AG10803 (cell line): Measurements from ENCODE around the gene ARHGEF40.

ENCODE experiments used
- DNase-seq: peaks from one replicate; pipeline ENCODE4 v3.0.0; 2010; ENCODE audit warnings: low read depth
- H3K4me3 ChIP-seq: 2 replicates; pipeline ENCODE4 v1.5.1; 2011; ENCODE audit warnings: mild to moderate bottlenecking, low read length, control low read depth
- CTCF ChIP-seq: conservative IDR thresholded peaks from 2 replicates; pipeline ENCODE4 v1.5.1; 2011; ENCODE audit warnings: mild to moderate bottlenecking, low read length, control low read depth, inconsistent platforms

The ARHGEF40 gene

DNA sequence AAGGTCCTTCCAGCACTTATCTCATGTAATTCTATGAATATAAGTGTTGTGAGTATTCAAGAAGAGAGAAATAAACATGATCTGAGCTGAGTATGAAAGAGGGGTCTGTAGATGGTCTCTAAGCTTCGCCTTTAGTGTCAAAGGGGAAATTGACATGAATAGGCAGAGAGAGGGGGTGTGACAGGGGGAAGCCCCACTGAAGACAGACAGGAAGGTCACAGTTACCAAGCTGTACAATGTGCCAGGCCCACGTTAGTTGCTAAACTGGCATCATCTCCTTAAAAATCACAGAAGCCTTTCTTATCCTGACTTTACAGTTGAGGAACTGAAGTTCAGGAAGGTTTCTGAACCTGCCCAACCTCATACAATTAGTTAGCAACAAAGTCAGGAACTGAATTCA lies 7.6 kb downstream of the ARHGEF40 start:
- H3K4me3 ChIP-seq = no peak overlapping the region
- no peak for TF ChIP-seq CTCF
- no peak for DNase-seq

DNA sequence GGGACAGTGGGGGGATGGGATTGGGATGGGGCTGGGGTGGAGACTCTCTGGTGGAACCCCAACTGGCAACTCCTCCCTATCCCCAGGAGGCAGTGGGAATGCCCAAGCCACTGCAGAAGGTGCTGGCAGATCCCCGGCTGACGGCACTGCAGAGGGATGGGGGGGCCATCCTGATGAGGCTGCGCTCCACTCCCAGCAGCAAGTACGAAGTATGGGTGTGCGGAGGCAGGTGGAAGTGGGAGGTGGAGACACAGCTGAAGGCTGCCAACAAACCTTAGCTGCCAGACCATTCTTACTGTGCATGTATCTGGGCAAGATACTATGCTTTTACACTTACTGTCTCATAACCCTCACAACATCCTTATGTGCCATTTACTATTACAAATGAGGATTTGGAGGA lies 8.2 kb downstream of the ARHGEF40 start:
- TF ChIP-seq CTCF = no peak
- no peak overlapping the region for H3K4me3 ChIP-seq
- no peak for DNase-seq

GRCh38 chr14:21078726-21079125 lies 8.6 kb downstream of the ARHGEF40 start:
- no peak for TF ChIP-seq CTCF
- no peak overlapping the region for H3K4me3 ChIP-seq
- DNase-seq = no peak

DNA sequence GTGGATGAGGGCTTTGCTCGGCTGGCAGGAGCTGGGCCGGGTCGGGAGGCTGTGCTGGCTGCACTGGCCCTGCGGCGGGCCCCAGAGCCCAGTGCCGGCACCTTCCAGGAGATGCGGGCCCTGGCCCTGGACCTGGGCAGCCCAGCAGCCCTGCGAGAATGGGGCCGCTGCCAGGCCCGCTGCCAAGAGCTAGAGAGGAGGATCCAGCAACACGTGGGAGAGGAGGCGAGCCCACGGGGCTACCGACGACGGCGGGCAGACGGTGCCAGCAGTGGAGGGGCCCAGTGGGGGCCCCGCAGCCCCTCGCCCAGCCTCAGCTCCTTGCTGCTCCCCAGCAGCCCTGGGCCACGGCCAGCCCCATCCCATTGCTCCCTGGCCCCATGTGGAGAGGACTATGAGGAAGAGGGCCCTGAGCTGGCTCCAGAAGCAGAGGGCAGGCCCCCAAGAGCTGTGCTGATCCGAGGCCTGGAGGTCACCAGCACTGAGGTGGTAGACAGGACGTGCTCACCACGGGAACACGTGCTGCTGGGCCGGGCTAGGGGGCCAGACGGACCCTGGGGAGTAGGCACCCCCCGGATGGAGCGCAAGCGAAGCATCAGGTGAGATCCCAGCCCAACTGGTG lies 11.5 kb downstream of the ARHGEF40 start:
- DNase-seq = no peak
- no peak overlapping the region for H3K4me3 ChIP-seq
- TF ChIP-seq CTCF = no peak

DNA sequence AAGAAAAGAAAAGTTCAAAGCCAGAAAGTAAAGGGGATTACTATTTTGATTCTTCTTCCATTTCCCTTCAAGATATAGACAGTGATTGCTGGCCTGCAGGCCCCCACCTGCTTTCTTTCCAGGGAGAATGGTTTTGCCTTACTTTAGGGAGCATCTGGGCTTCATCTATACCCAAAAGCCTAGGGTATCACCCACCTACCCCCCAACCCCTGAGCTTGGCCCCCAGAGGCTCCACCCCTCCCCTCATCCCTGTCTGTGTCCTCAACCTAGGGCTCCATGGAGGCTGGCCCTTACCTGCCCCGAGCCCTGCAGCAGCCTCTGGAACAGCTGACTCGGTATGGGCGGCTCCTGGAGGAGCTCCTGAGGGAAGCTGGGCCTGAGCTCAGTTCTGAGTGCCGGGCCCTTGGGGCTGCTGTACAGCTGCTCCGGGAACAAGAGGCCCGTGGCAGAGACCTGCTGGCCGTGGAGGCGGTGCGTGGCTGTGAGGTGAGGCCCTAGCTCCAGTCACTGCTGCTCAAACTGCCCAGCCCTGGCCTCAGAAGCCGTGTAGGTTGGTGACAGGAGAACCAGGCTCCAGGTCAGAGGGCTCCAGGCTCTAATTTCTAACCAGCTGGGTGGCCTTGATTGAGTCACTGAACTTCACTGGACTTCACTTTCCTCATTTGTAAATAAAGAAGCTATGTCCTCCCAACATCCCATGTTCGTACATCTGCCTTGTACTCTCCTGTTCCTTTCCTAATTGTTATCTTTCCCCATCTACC lies 13.6 kb downstream of the ARHGEF40 start:
- no peak for TF ChIP-seq CTCF
- no peak for DNase-seq
- H3K4me3 ChIP-seq = no peak overlapping the region

DNA sequence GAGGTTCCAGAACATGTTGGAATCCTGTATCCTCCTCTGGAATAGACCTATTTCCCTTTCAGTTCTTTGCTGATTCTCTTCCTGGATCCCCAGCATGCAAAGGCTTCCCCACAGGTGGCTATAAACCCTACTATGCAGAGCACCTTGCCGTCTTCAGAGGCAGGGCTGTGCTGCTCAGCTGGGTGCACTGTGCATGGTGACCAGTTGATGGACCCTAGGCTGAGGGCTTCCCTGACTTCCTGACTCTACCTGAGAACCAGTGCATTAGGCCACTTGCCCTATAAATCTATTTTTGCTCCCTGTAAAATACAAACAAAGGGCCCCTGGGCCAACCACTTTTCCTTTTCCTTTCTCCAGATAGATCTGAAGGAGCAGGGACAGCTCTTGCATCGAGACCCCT lies 14.3 kb downstream of the ARHGEF40 start:
- no peak for TF ChIP-seq CTCF
- no peak overlapping the region for H3K4me3 ChIP-seq
- DNase-seq = no peak

- H3K4me3 ChIP-seq = no peak overlapping the region
- DNase-seq = peak; percentile 68
- no peak for TF ChIP-seq CTCF
Observed at GRCh38 chr14:21084998-21085853, 15.1 kb downstream of the ARHGEF40 start.
